ENCODE data around the gene A4GALT. TPM values are rescaled to one million over a fixed set of nuclear protein-coding genes. Genes with fewer than 3 reads are reported as not detected.
"Not testable (repeated sequence)": the region's sequence is repeated elsewhere in the genome, so short reads cannot be mapped to it uniquely, and the experiment has no call there.

Gene A4GALT
- total RNA-seq, 1 donor from 2014 or later, result 16.5 TPM

DNA sequence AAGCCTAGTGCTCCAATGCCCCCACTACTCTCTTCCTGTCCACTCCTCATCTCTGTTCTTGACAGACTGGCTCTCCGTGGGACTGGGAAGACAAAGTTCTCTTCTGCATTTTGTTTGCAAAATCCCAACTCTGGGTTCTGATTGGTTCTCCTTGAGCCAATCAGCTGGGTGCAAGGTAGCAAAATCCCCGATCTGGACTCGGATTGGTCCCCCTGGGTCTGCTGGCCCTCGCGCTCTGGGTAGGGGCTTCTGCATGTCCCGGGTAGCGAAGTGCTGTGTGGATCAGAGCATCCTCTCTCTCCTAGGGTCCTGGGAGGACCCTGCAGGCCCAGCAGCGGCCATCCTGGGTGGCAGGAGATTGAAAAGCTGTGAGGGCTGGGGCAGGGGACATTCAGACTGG, 22.3 kb upstream of the A4GALT start:
- no peak for DNase-seq (ENCODE audit: low read depth, low spot score)

DNA sequence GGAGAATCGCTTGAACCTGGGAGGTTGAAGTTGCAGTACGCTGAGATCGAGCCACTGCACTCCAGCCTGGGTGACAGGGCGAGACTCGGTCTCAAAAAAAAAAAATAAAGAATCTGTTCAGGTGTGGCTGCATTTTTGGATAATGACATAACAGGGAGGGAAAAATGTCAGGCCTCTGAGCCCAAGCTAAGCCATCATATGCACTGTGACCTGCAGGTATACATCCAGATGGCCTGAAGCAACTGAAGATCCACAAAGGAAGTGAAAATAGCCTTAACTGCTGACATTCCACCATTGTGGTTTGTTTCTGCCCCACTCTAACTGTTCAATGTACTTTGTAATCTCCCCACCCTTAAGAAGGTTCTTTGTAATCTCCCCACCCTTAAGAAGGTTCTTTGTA, 19.6 kb upstream of the A4GALT start:
- not testable (repeated sequence) for DNase-seq (ENCODE audit: low read depth, low spot score)

DNA sequence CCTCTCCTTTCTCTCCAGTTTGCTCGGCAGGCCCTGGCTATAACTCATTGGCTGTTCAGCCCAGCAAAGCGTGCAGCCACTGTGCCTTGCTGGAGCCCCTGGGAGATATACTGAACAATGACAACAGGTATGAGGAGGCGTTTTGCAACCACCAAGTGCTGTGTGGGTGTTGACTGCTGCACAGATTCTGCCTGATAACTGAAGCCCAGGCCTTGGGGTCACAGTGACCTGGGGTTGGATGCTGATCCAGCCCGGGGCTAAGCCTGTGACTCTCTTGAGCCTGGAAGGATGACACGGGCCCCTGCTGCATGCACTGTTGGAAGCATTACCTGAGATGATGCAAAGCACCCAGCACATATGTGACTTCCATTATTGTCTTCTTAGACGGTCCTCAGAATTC, 13.7 kb upstream of the A4GALT start:
- no peak for DNase-seq (ENCODE audit: low read depth, low spot score)

DNA sequence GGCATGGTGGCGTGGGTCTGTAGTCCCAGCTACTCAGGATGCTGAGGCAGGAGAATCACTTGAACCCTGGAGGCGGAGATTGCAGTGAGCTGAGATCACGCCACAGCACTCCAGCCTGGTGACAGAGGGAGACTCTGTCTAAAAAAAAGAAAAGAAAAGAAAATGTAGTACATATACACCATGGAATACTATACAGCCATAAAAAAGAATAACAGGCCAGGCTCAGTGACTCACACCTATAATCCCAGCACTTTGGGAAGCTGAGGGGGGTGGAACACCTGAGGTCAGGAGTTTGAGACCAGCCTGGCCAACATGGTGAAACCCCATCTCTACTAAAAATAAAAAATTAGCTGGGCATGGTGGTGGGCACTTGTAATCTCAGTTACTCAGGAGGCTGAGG, 12.7 kb upstream of the A4GALT start:
- DNase-seq (ENCODE audit: low read depth, low spot score), result not testable (repeated sequence)

DNA sequence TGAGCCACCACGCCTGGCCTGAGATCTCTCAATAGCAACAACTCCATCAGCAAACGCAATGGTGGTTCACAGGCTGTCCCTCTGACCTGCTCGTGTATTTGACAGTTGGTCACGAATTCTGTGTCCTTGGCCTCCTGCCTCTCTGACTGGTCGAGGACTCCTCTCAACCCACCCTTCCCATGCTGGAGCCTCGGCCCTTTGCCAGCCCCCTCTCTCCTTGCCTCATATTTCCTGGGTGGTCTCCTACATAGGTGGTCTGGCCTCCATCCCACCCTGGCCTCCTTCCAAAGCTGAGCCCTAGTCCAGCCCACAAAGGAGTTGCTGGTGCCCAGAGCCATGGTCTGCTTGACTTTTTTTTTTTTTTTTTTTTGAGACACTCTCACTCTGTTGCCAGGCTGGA, 11.4 kb upstream of the A4GALT start:
- no peak for DNase-seq (ENCODE audit: low read depth, low spot score)

DNA sequence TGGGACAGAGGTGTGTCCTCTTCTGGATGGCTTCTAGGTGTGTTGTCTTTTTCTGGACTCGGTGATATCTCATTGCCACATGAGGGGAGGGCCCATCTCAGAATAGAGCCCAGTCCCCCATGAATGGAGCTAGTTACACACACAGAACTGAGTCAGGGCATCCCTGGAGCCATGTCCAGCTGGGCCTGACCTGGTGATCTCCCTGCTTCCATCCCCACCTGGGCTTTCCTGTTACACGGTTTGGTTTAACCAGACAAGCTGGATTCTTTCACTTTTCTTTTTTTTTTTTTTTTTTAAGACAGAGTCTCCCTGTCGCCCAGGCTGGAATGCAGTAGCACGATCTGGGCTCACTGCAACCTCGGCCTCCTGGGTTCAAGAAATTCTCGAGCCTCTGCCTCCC, 6.1 kb upstream of the A4GALT start:
- no peak for DNase-seq (ENCODE audit: low read depth, low spot score)

DNA sequence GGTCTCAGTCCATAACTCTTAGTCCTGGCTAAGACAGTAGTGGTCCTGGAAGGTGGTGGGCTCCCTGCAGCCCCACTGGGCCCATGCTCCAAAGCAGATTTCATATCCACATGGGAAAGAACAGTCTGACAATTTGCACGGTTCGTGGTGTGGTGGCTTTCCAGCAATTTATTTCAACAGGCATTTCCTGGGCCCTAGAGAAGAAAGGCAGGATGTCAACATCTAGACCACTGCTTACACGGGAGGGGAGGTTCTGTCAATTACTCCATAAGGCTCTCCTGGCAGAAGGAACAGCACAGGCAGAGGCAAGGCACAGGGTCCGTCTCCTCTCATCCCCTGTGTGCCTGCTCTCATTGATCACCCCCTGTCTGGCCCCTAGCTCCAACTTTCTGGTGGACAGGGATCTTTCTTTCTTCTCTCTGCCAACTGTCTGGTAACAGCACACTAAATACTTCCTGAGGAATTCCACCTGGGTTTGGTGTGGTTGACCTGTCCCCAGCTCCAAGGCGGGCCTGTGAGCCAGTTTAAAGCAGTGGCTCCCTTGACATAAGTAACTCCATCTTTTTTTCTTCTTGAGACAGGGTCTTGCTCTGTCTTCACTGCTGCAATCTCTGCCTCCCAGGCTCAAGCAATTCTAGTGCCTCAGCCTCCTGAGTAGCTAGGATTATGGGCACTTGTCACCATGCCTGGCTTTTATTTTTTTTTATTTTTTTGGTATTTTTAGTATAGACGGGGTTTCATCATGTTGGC, 5.1 kb upstream of the A4GALT start:
- no peak for DNase-seq (ENCODE audit: low read depth, low spot score)

DNA sequence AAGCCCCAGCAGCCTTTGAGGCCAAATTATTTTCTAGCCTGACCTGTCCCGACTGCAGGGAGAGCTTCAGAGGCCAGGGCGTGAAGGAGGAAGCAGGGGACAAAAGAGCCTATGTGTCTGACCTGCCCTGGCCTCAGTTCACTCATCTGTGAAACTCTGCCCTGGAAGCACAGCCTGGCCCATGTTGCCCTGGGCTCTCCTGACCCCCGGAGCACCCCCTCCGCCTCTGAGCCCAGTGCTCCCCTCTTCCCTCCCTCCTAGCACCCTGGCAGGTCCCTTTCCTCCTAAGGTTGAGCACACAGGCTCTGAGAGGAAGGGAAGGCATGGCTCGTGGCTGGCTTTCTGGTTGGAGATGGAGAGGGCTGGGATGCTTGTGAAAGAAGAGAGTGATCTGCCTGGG, 3.4 kb upstream of the A4GALT start:
- DNase-seq (ENCODE audit: low read depth, low spot score), result no peak

DNA sequence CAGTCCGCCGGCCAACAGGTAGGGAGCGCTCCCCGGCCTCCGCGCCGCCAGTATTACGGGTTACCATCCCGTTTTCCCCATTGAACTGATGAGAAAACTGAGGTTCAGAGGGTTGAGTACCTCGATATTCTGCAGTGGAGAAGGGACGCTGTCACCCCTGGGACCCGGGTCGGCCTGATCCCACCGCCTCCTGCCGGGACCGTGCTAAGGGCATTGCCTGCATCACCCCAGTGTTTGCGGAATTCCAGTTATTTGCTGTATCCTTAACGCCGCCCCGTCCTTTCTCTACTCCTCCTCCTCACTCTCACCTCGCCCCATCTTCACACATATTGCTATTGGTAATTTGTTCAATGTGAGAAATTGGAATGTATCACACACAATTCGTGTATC, 370 bp upstream of the A4GALT start:
- DNase-seq (ENCODE audit: low read depth, low spot score), result no peak

DNA sequence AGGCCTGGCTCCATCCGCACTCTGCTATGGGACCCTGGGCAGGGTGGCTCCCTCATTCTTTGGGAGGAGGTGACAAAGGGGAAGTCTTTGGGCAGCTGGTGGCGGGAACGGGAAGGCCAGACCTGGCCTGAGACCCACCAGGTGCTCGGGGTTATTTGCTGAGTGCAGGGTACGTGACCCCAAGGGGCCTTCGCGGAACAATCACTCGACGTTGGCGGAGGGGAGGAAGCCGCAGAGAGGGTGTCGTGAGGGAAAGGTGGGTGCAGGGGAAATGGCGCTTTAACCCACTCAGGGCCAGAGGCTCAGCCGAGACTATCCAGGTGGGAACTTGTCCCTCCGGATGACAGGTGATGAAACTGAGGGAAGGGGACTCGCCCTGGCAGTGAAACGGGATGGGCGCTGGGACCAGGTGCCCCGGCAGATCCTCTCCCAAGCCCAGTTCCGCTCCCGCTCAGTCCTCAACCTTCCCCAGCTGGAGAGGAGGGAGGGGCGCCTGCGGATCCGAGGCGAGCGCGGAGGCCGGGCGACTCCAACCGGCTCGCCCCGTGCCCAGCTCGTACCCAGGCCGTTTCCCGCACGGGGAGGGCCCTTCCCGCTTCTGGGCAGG, 911 bp downstream of the A4GALT start:
- no peak for DNase-seq (ENCODE audit: low read depth, low spot score)

DNA sequence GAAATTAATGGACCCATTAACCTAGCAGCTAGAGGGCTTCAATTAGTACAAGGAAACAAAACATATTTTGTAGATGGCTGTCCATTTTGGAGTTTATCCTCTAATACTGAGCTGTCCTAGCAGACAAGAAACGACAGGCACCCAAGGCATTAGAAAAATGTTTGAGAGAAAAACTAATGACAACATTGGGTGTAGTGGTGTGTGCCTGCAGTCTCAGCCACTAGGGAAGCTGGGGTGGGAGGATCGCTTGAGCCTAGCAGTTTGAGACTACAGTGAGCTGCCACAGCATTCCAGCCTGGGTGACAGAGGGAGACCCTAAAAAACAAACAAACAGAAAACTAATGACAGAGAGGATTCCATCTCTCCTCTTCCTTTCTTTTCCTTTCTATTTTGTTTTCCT, 1.5 kb downstream of the A4GALT start:
- DNase-seq (ENCODE audit: low read depth, low spot score), result no peak

DNA sequence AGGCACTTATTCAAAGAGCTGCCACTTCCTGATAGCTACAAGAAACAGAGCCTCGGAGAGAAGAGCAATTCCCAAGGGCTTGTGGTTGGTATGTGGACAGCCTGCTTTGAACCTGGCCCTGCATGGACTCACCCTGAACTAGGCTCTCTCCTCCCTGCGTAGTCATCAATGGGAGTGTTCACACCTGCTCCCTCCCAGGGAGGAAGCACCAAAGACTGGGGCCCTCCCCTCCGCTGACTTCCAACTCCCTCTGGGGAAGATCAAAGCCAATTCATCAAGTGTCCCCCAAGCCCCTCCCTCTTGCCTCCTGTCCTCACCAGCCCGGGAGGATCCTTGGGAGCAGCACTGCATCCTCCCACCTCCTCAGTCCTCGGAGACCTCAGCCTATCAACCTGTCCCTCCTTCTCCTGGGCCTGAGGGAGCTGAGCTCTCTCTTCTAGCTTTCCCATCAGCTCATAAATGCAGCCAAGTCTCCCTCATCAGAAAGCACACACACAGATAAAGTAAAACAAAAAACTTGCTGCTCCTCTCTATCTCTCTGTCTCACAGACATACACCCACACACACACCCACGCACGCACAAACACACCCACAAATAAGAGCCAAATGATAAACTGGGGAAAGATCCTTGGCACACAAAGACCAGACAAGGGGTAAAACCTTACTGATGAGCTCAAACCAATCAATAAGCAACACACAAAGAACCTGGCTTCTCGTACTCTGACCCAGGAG, 3.3 kb downstream of the A4GALT start:
- no peak for DNase-seq (ENCODE audit: low read depth, low spot score)

DNA sequence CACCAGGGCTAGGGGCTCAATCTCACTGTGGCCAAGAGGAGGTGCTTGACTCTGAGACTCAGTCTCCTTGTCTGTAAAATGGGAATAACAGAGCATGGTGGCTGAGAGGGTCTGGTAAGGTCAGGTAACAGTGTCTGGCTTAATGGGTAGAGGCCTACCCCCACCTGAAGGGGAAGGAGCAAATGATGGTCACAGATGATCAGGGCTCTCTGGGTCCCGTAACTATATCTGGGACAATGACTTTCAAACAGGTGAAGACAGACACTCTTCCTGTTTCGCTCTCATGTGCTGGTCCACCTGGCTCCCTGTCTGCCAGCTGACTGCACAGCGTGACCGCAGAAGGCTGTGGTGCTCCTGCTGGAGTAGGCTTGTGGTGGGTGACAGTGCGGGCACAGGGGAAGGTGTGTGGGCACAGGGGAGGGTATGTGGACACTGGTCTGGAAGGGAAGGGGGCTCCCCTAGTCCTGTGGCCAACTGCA, 4.0 kb downstream of the A4GALT start:
- no peak for DNase-seq (ENCODE audit: low read depth, low spot score)

DNA sequence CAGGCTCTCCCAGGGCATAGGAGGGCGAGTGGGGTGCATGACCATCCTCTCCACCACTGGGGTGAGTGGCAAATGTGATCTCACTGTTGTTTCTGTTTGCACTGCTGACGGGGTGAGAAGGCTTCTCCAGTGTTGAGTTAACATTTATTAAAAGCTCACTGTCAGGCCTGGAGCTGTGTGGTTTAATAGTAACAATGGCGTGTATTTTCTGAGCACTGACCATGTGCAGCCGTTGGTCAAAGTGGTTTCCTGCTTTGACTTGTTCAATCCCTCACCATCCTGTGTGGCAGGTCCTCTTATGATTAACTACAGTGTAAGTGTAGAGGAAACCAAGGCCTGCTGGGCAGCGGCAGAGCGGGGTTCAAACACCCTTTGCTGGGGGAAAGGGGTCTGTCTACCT, 4.4 kb downstream of the A4GALT start:
- DNase-seq (ENCODE audit: low read depth, low spot score), result no peak

DNA sequence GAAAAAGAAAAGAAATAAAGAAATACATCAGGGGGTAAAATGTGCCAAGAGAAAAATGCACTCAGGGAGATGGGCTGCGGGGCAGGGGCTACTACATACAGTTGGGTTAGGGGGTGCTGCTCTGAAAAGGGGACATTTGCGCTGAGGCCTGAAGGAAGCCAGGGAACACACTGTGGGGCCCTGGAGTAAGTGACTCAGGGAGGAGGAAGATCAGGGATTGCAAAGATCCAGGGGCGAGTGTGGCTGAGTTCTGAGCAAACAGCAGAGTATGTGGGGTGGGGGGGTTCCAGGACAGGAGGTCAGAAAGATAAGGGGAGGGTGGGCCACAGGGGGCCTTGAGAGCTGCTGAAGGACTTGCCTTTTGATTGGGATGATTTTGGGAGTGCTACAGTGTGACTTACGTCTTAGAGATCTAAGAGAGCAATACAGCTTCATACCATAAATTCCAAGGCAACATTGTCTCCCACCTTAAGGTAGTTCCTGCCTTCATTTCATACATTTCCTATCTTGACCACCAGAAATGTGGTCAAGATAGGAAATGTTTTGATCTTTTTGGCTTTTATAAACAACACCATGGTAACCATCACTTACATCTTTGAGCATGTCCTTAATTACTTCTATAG, 5.8 kb downstream of the A4GALT start:
- no peak for DNase-seq (ENCODE audit: low read depth, low spot score)

DNA sequence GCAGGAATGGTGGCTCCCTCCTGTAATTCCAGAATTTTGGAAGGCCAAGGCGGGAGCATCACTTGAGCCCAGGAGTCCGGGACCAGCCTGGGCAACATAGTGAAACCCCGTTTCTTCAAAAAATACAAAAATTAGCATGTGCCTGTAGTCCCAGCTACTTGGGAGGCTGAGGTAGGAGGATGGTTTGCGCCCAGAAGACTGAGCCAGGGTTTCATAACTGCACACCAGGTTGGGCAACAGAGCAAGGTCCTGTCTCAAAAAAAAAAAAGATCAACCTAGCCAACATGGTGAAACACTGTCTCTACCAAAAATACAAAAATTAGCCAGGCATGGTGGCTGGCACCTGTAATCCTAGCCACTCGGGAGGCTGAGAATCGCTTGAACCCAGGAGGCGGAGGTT, 6.4 kb downstream of the A4GALT start:
- DNase-seq (ENCODE audit: low read depth, low spot score), result no peak

DNA sequence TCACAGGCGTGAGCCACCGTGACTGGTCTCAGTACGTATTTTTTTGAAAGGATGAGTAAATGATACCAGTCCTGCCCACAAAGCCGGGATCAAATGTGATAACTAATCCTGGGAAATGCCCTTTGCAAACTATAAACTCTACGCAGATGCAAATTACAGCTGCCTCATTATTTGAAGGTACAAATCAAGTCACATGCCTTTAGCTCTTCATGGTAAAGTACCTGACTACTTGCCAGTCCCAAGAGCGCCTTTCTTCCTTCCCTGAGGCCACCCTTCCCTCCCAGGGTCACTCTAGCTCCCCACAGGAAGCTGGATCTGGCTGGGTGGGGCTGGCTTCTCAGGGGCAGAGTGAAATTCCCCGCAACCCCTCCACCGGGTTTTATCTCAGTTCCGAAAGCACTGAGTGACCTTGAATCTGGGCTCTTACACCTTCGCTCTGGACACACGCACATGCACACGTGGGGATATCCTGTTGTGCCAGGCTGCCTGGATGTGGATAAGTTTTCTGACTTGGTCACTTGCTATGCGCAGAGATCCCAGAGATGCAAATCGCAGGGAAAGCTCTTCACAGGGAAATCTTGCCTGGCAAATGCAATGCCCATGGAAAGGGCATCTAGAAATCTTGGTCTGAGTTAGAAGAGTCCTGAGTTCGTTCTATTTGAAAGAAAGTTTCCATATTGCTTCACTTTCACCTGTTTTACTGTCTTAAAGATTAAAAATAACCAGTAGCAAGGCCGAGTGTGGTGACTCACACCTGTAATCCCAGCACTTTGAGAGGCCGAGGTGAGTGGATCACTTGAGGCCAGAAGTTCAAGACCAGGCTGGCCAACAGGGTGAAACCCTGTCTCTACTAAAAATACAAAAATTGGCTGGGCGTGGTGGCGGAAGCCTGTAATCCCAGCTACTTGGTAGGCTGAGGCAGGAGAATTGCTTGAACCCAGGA, 8.5 kb downstream of the A4GALT start:
- DNase-seq (ENCODE audit: low read depth, low spot score), result no peak

DNA sequence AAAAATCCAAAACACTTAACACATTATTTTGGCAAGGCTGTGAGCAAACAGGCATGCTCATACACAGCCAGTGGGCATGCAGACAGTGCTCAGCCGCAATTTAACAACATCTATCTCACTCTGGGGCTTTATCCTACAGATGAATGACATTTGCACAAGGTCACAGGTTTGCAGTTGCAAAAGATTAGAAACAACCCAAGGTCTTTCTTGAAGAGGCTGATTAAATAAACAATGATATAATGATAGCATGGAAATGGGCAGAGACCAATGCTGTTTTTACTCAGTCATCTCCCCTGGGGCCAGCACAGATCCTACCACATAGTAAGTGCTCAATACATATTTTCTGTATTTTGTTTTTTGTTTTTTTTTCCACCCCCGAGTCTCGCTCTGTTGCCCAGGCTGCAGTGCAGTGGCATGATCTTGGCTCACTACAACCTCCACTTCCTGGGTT, 9.4 kb downstream of the A4GALT start:
- no peak for DNase-seq (ENCODE audit: low read depth, low spot score)

DNA sequence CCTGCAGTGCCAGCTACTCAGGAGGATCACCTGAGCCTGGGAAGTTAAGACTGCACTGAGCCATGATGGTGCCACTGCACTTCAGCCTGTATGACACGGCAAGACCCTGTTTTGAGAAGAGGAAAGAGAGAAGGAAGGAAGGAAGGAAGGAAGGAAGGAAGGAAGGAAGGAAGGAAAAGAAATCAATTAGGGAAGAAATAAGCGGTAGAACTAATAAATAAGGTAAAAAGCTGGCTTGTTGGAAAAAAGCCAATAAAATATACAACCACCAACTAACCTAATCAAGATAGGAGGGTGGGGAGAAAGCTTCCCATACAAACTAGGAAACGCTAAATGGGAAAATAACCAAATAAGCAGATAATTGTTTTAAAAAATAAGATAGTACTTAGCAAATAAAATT, 12.3 kb downstream of the A4GALT start:
- no peak for DNase-seq (ENCODE audit: low read depth, low spot score)

DNA sequence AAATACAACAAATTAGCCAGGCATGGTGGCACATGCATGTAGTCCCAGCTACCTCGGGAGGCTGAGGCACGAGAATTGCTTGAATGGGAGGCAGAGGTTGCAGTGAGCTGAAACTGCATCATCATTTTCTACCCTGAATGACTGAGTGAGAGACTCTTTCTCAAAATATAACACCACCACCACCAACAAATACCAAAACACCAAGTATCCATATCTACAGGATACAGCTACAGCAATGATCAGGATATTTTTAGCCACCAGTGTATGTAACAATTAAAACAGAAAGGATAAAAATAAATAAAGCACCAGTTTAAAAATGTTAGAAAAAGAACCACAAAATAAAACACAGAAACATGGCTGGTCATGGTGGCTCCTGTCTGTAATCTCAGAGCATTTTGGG, 13.2 kb downstream of the A4GALT start:
- no peak for DNase-seq (ENCODE audit: low read depth, low spot score)

DNA sequence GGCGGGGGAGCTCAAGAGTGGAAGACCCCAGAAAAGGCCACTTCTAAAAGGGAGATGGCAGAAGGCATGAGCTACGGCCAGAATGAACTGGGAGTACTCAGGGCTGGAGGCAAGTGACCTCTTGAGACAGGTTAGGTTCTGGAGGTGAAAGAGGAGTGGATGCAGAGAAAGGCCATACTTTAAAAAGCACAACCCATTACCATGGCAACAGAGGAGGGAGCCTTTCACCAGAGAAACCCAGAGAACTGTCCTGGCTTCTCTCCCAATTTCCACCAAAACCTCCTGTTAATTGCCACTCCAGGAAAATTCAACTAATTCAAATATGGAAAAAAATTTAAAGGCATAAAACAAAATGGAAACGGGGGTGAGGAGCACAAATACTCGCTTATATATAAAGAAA, 15.8 kb downstream of the A4GALT start:
- DNase-seq (ENCODE audit: low read depth, low spot score), result no peak
